Measurements from ENCODE around the gene RET.

The RET gene

GRCh38 chr10:43068471-43069210 lies 8.2 kb upstream of the RET start:
- TF ChIP-seq CTCF (IDR thresholded peaks at IDR 0.05; ENCODE audit: insufficient read depth, low read length, missing control alignments), result no peak
- H3K4me3 ChIP-seq (ENCODE audit: low read depth, low read length), result no peak overlapping the region
- ChIA-PET CTCF (no interaction called here), POLR2A (no interaction called here)
- no peak for DNase-seq (ENCODE audit: low read depth, low spot score)

GRCh38 chr10:43069211-43069515 lies 7.7 kb upstream of the RET start:
- POLR2A ChIA-PET, result no interaction called here
- CTCF ChIA-PET, result no interaction called here
- TF ChIP-seq CTCF (IDR thresholded peaks at IDR 0.05; ENCODE audit: insufficient read depth, low read length, missing control alignments), result no peak
- no peak for DNase-seq (ENCODE audit: low read depth, low spot score)
- no peak overlapping the region for H3K4me3 ChIP-seq (ENCODE audit: low read depth, low read length)

- no peak for TF ChIP-seq CTCF (IDR thresholded peaks at IDR 0.05; ENCODE audit: insufficient read depth, low read length, missing control alignments)
- no peak overlapping the region for H3K4me3 ChIP-seq (ENCODE audit: low read depth, low read length)
- no peak for DNase-seq (ENCODE audit: low read depth, low spot score)
- ChIA-PET CTCF (no interaction called here), POLR2A (no interaction called here)
These were observed 7.3 kb upstream of the RET start for GRCh38 chr10:43069579-43069978.

GRCh38 chr10:43070121-43071085 lies 6.5 kb upstream of the RET start:
- POLR2A ChIA-PET, result no interaction called here
- no peak overlapping the region for H3K4me3 ChIP-seq (ENCODE audit: low read depth, low read length)
- CTCF ChIA-PET, result no interaction called here
- TF ChIP-seq CTCF (IDR thresholded peaks at IDR 0.05; ENCODE audit: insufficient read depth, low read length, missing control alignments), result no peak
- DNase-seq (ENCODE audit: low read depth, low spot score), result no peak

GRCh38 chr10:43071865-43072650 lies 4.8 kb upstream of the RET start:
- ChIA-PET CTCF (no interaction called here), POLR2A (no interaction called here)
- no peak for DNase-seq (ENCODE audit: low read depth, low spot score)
- no peak for TF ChIP-seq CTCF (IDR thresholded peaks at IDR 0.05; ENCODE audit: insufficient read depth, low read length, missing control alignments)
- H3K4me3 ChIP-seq (ENCODE audit: low read depth, low read length), result no peak overlapping the region

GRCh38 chr10:43073191-43073590 lies 3.7 kb upstream of the RET start:
- H3K4me3 ChIP-seq (ENCODE audit: low read depth, low read length), result no peak overlapping the region
- no peak for TF ChIP-seq CTCF (IDR thresholded peaks at IDR 0.05; ENCODE audit: insufficient read depth, low read length, missing control alignments)
- ChIA-PET POLR2A (no interaction called here), CTCF (no interaction called here)
- DNase-seq (ENCODE audit: low read depth, low spot score), result no peak
